Cardiac muscle cell (in vitro differentiated cells and primary cell): ENCODE measurements around the gene RPS2. TPM values are rescaled to one million over a fixed set of nuclear protein-coding genes. Genes with fewer than 3 reads are reported as not detected.

Source experiments
- DNase-seq, 2 donors: peaks; one replicate each; pipeline versions ENCODE4 v3.0.0 to v3.0.0-alpha.2; 2010 to 2017; ENCODE audit warnings: low read depth in 1 of 2, low spot score in 1 of 2
- H3K27ac ChIP-seq: fragments of 200-600 bp; sonication (generic); 2 replicates; pipeline ENCODE4 v1.5.1; 2016
- H3K27me3 ChIP-seq: fragments of 200-600 bp; sonication (generic); 2 replicates; pipeline ENCODE4 v1.6.0; 2016; ENCODE audit warnings: control low read depth
- H3K36me3 ChIP-seq: fragments of 200-600 bp; sonication (generic); 2 replicates; pipeline ENCODE4 v1.5.1; 2016; ENCODE audit warnings: control low read depth
- H3K4me1 ChIP-seq: fragments of 200-600 bp; sonication (generic); 2 replicates; pipeline ENCODE4 v1.8.1; 2017; ENCODE audit warnings: low read depth, mild to moderate bottlenecking, mixed run types
- H3K4me3 ChIP-seq: fragments of 200-600 bp; sonication (generic); 2 replicates; pipeline ENCODE4 v1.5.1; 2016; ENCODE audit warnings: mild to moderate bottlenecking
- H3K9me3 ChIP-seq: fragments of 200-600 bp; sonication (generic); 2 replicates; pipeline ENCODE4 v1.5.1; 2017; ENCODE audit warnings: low read depth, mild to moderate bottlenecking, control low read depth
- polyA plus RNA-seq: library from polyadenylated mRNA; unstranded; fragments of >200 nt; fragmentation: Nextera tagmentation; extraction: Ambion mirVana; gene quantifications from 2 replicates; pipeline ENCODE4 v1.2.1, GENCODE V29; 2016
- total RNA-seq: library from RNA; depleted of rRNA; stranded (reverse); fragments of >200 nt; gene quantifications from 2 replicates; pipeline ENCODE4 v1.2.3, GENCODE V29; 2016
- TF ChIP-seq, protein P1 (sequence below): IDR thresholded peaks from 2 replicates; pipeline ENCODE4 v1.5.1; 2012; ENCODE audit warnings: low read depth, mild to moderate bottlenecking, low read length

RPS2 gene
- total and polyA plus RNA-seq, 2 experiments from 2014 or later, result 2,155 to 3,550 TPM

DNA sequence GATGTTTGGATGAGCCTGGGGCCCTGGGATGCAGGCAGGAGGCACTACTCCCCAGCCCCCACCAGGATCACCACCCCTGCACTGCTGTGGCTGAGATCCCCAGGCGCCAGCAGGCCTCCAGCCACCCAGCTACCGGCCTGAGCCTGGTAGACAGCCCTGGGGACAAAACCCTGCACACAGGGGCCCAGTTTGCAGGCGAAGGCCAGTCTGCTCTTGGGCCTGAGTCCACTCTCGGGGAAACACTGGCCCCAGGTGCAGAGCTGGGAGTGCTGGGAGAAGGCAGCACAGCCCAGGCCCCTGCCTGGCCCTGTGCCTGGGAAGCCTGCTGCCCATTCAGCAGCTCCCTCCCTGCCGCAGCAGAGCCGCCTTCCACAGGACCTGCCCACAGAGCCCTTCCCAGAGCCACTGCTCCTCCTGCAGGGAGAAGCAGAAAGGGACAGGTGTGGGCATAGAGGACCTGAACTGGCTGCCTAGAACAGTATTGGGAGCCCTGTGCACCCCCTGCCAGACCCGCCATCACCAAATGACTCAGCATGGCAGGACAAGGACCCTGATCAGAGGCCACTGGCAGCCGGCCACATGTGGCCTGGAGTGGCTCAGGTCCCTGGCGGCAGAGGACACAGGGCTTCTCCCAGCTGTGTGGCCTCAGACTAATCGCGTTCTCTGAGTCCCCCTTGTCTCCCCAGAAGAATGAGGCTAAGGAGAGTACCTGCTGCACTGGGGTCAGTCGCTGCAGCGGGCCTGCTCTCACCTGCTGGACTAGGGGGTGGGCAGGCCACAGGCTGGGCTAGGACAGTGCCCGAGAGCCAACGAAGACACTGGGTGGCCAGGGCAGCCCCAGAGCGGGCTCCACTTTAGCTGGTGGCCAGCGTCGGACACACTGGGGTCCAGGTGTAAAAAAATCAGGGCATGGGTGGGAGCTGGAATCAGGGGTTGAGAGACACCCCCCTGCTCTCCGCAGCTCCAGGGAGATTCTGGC, 32.3 kb downstream of the RPS2 start:
- TF ChIP-seq, protein P1, sequence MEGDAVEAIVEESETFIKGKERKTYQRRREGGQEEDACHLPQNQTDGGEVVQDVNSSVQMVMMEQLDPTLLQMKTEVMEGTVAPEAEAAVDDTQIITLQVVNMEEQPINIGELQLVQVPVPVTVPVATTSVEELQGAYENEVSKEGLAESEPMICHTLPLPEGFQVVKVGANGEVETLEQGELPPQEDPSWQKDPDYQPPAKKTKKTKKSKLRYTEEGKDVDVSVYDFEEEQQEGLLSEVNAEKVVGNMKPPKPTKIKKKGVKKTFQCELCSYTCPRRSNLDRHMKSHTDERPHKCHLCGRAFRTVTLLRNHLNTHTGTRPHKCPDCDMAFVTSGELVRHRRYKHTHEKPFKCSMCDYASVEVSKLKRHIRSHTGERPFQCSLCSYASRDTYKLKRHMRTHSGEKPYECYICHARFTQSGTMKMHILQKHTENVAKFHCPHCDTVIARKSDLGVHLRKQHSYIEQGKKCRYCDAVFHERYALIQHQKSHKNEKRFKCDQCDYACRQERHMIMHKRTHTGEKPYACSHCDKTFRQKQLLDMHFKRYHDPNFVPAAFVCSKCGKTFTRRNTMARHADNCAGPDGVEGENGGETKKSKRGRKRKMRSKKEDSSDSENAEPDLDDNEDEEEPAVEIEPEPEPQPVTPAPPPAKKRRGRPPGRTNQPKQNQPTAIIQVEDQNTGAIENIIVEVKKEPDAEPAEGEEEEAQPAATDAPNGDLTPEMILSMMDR, result peak; percentile 15
- peaks cover 15% of the 10 kb centered on the region for H3K27me3 ChIP-seq
- no peaks in the 10 kb centered on the region for H3K36me3 ChIP-seq
- H3K4me1 ChIP-seq, result no peaks in the 10 kb centered on the region
- no peak overlapping the region for H3K27ac ChIP-seq
- H3K4me3 ChIP-seq, result no peak overlapping the region
- H3K9me3 ChIP-seq, result no peaks in the 10 kb centered on the region
- no peak for DNase-seq

DNA sequence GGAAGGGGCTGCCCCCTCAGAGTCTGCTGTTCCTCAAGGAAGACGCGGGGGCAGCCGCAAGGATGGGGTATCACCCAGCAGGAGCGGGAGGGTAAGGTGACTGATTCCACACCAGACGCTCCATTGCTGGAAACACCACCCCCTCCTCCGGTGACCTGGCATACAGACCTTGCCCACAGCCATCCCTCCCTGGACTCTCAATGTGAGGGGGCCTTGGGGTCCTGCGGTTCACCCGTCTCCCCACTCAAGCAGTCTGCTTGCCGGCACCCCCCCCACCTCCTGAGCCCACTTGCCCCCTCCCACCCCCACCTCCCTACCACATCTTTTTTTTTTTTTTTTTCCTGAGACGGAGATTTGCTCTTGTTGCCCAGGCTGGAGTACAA, 34.3 kb downstream of the RPS2 start:
- H3K9me3 ChIP-seq, result no peaks in the 10 kb centered on the region
- no peak overlapping the region for H3K27ac ChIP-seq
- H3K36me3 ChIP-seq, result no peaks in the 10 kb centered on the region
- TF ChIP-seq, protein P1, result no peak
- peaks cover 15% of the 10 kb centered on the region for H3K27me3 ChIP-seq
- no peak for DNase-seq
- no peaks in the 10 kb centered on the region for H3K4me1 ChIP-seq
- H3K4me3 ChIP-seq, result no peak overlapping the region

GRCh38 chr16:1929578-1930337, 34.9 kb downstream of the RPS2 start:
- TF ChIP-seq, protein P1, result peak; percentile 69
- Histone ChIP-seq H3K4me1 (no peaks in the 10 kb centered on the region), H3K27ac (no peak overlapping the region), H3K9me3 (no peaks in the 10 kb centered on the region), H3K4me3 (peak overlapping the region; percentile 40), H3K36me3 (no peaks in the 10 kb centered on the region), H3K27me3 (peaks cover 15% of the 10 kb centered on the region)
- peak; percentile 90 to 91 for DNase-seq

- Histone ChIP-seq H3K27ac (no peak overlapping the region), H3K4me3 (peak overlapping the region; percentile 40), H3K27me3 (peaks cover 15% of the 10 kb centered on the region), H3K36me3 (no peaks in the 10 kb centered on the region), H3K9me3 (no peaks in the 10 kb centered on the region), H3K4me1 (no peaks in the 10 kb centered on the region)
- TF ChIP-seq, protein P1, result no peak
- peak; percentile 41 to 44 for DNase-seq
Measured at GRCh38 chr16:1929105-1929504, 35.5 kb downstream of the RPS2 start.

DNA sequence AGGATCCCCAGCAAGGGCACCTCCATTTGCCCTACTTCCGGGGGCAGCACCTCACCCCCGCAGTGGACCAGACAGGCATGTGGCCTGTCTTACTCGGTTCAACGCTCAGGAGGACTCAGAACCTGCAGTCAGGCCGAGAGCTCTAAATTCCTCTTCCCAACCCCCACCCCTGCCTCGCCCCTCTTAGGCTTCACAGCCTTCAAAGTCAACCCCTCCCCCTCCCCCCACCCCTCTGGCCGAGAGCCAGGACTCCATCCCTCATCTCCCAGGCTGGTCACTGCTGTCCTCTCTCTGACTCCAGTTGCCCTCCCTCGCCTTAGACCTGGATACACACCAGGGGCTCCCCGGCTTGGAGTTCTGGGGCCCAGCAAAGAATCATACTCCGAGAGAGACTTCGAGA, 38.4 kb downstream of the RPS2 start:
- Histone ChIP-seq H3K27ac (no peak overlapping the region), H3K4me1 (peaks cover 6% of the 10 kb centered on the region), H3K9me3 (no peaks in the 10 kb centered on the region), H3K36me3 (no peaks in the 10 kb centered on the region), H3K4me3 (no peak overlapping the region), H3K27me3 (peaks cover 41% of the 10 kb centered on the region)
- DNase-seq, result peak in 1 of 2 donors; percentile 29
- TF ChIP-seq, protein P1, result no peak
